ENCODE measurements around the gene TNRC6C. TPM values are rescaled to one million over a fixed set of nuclear protein-coding genes. Genes with fewer than 3 reads are reported as not detected.
A peak's percentile ranks its signal among the peaks of the same experiment; 100 is the strongest.

Gene TNRC6C
- total RNA-seq, 2 donors from 2014 or later, result 8.9 to 9.0 TPM

GRCh38 chr17:78120537-78120936 is 162.0 kb downstream of the TNRC6C start:
- Histone ChIP-seq H3K4me3 (no peak overlapping the region), H3K27ac (no peak overlapping the region), H3K9ac (ENCODE audit: low read depth in 2 of 2, low read length in 2 of 2) (peak overlapping the region in 1 of 2 donors; percentile 12), H3K36me3 (peaks cover 5% of the 10 kb centered on the region), H3K9me3 (no peaks in the 10 kb centered on the region), H3K27me3 (no peaks in the 10 kb centered on the region), H3K4me1 (peaks cover 3% of the 10 kb centered on the region)
- no peak for TF ChIP-seq CTCF (IDR thresholded peaks at IDR 0.05)
- no peak for DNase-seq
- intact Hi-C loops (cut with DNase I), result no loop called here

- no peaks in the 10 kb centered on the region for H3K27me3 ChIP-seq
- no peak for TF ChIP-seq CTCF (IDR thresholded peaks at IDR 0.05)
- no peak for DNase-seq
- H3K36me3 ChIP-seq, result peaks cover 5% of the 10 kb centered on the region
- intact Hi-C loops (cut with DNase I), result no loop called here
- no peak overlapping the region for H3K27ac ChIP-seq
- H3K9me3 ChIP-seq, result no peaks in the 10 kb centered on the region
- peak overlapping the region in 1 of 2 donors; percentile 24 for H3K9ac ChIP-seq (ENCODE audit: low read depth in 2 of 2, low read length in 2 of 2)
- peaks cover 9% of the 10 kb centered on the region for H3K4me1 ChIP-seq
- no peak overlapping the region for H3K4me3 ChIP-seq
These were observed 162.7 kb downstream of the TNRC6C start for GRCh38 chr17:78120971-78121800.

- no peak overlapping the region for H3K4me3 ChIP-seq
- H3K27ac ChIP-seq, result no peak overlapping the region
- intact Hi-C loops (cut with DNase I), result no loop called here
- peaks cover 15% of the 10 kb centered on the region for H3K4me1 ChIP-seq
- peak overlapping the region in 1 of 2 donors; percentile 8 for H3K9ac ChIP-seq (ENCODE audit: low read depth in 2 of 2, low read length in 2 of 2)
- H3K9me3 ChIP-seq, result no peaks in the 10 kb centered on the region
- no peak for DNase-seq
- peaks cover 5% of the 10 kb centered on the region for H3K36me3 ChIP-seq
- no peak for TF ChIP-seq CTCF (IDR thresholded peaks at IDR 0.05)
- no peaks in the 10 kb centered on the region for H3K27me3 ChIP-seq
These were observed 163.3 kb downstream of the TNRC6C start for GRCh38 chr17:78121801-78122215.

- peaks cover 5% of the 10 kb centered on the region for H3K36me3 ChIP-seq
- no peaks in the 10 kb centered on the region for H3K27me3 ChIP-seq
- H3K9me3 ChIP-seq, result no peaks in the 10 kb centered on the region
- no peak overlapping the region for H3K27ac ChIP-seq
- H3K4me3 ChIP-seq, result no peak overlapping the region
- TF ChIP-seq CTCF (IDR thresholded peaks at IDR 0.05), result no peak
- no peak overlapping the region for H3K9ac ChIP-seq (ENCODE audit: low read depth in 2 of 2, low read length in 2 of 2)
- no peak for DNase-seq
- intact Hi-C loops (cut with DNase I), result no loop called here
- H3K4me1 ChIP-seq, result peaks cover 15% of the 10 kb centered on the region
These were observed 163.9 kb downstream of the TNRC6C start for GRCh38 chr17:78122216-78122930.

GRCh38 chr17:78122931-78123249 is 164.4 kb downstream of the TNRC6C start:
- intact Hi-C loops (cut with DNase I), result no loop called here
- DNase-seq, result no peak
- Histone ChIP-seq H3K36me3 (peaks cover 5% of the 10 kb centered on the region), H3K27me3 (no peaks in the 10 kb centered on the region), H3K4me1 (peaks cover 15% of the 10 kb centered on the region), H3K9ac (ENCODE audit: low read depth in 2 of 2, low read length in 2 of 2) (no peak overlapping the region), H3K27ac (no peak overlapping the region), H3K9me3 (no peaks in the 10 kb centered on the region), H3K4me3 (no peak overlapping the region)
- TF ChIP-seq CTCF (IDR thresholded peaks at IDR 0.05), result no peak
